ENCODE results near the gene OR1E2. TPM values are rescaled to one million over a fixed set of nuclear protein-coding genes. Genes with fewer than 3 reads are reported as not detected.
"Not testable (repeated sequence)": the region's sequence is repeated elsewhere in the genome, so short reads cannot be mapped to it uniquely, and the experiment has no call there.

Gene OR1E2
- total RNA-seq, 1 experiment from 2014 or later, result not detected

GRCh38 chr17:3397801-3398200 lies 35.8 kb downstream of the OR1E2 start:
- in situ Hi-C loops (cut with HindIII; ENCODE audit: low pct_unique_long_range_greater_than_20kb, low sequenced_read_pairs); H3K4me3 ChIP-seq (ENCODE audit: low read depth in 2 of 2, low read length in 2 of 2); H3K4me1 ChIP-seq (ENCODE audit: control insufficient read depth, insufficient read depth, low read length); POLR2A ChIA-PET; H3K27ac ChIP-seq (ENCODE audit: low read length); CTCF ChIA-PET; H3K27me3 ChIP-seq (ENCODE audit: control insufficient read depth, insufficient read depth, low read length); H3K9me3 ChIP-seq (ENCODE audit: control insufficient read depth, insufficient read depth, low read depth, low read length); H3K36me3 ChIP-seq (ENCODE audit: control insufficient read depth, insufficient read depth, low read length); BruUV-seq (replicated peaks); DNase-seq (ENCODE audit: low read depth, low spot score); intact Hi-C loops (cut with micrococcal nuclease; ENCODE audit: unreplicated experiment); ATAC-seq: not testable (repeated sequence)
- TF ChIP-seq REST (IDR thresholded peaks at IDR 0.05; ENCODE audit: insufficient read depth in 1 of 2, low read depth in 2 of 2, low read length in 1 of 2), result peak; percentile 76 to 77; a peak in 3 of 4 replicates

- no TSS peak for BruUV-seq (replicated peaks)
- DNase-seq (ENCODE audit: low read depth, low spot score), result no peak
- intact Hi-C loops (cut with micrococcal nuclease; ENCODE audit: unreplicated experiment), result no loop called here
- in situ Hi-C loops (cut with HindIII; ENCODE audit: low pct_unique_long_range_greater_than_20kb, low sequenced_read_pairs), result no loop called here
- POLR2A ChIA-PET, result interaction anchor here (0.7 kb wide), 1 partner anchor 21 kb away, joined by 3 read pairs; no protein-coding TSS in a partner anchor
- Histone ChIP-seq H3K4me3 (ENCODE audit: low read depth in 2 of 2, low read length in 2 of 2) (no peak overlapping the region), H3K27me3 (ENCODE audit: control insufficient read depth, insufficient read depth, low read length) (no peaks in the 10 kb centered on the region), H3K4me1 (ENCODE audit: control insufficient read depth, insufficient read depth, low read length) (no peaks in the 10 kb centered on the region), H3K36me3 (ENCODE audit: control insufficient read depth, insufficient read depth, low read length) (no peaks in the 10 kb centered on the region), H3K9me3 (ENCODE audit: control insufficient read depth, insufficient read depth, low read depth, low read length) (0 out of 2 replicates have a peak, but pooled peaks cover 3% of the 10 kb centered on the region), H3K27ac (ENCODE audit: low read length) (no peak overlapping the region)
- TF ChIP-seq REST (IDR thresholded peaks at IDR 0.05; ENCODE audit: insufficient read depth in 1 of 2, low read depth in 2 of 2, low read length in 1 of 2) (no peak), SIN3A (IDR thresholded peaks at IDR 0.05; ENCODE audit: borderline replicate concordance, insufficient read depth, low read depth, low read length) (no peak), POLR2AphosphoS5 (IDR thresholded peaks at IDR 0.05; ENCODE audit: low read depth, low read length) (no peak), TCF7L2 (IDR thresholded peaks at IDR 0.05; ENCODE audit: low read depth, low read length) (no peak), CTCF (IDR thresholded peaks at IDR 0.05) (no peak)
- CTCF ChIA-PET, result no interaction called here
- no peak for ATAC-seq
Measured at GRCh38 chr17:3389791-3390190, 43.9 kb downstream of the OR1E2 start.
